Type B pancreatic cell (in vitro differentiated cells): ENCODE results near the gene RAB7A. TPM values are rescaled to one million over a fixed set of nuclear protein-coding genes. Genes with fewer than 3 reads are reported as not detected.

Experiments
- DNase-seq: peaks from one replicate; pipeline ENCODE4 v3.0.0; 2021; ENCODE audit warnings: mixed read lengths; ENCODE audit not compliant: unreplicated experiment; ENCODE audit errors: extremely low spot score
- H3K27ac Mint-ChIP-seq: 2 replicates; pipeline ENCODE4 v1.8.0; 2021; ENCODE audit warnings: mild to moderate bottlenecking, mixed read lengths
- H3K27me3 Mint-ChIP-seq: 2 replicates; pipeline ENCODE4 v1.8.0; 2021; ENCODE audit warnings: mixed read lengths
- H3K36me3 Mint-ChIP-seq: 2 replicates; pipeline ENCODE4 v1.8.0; 2021; ENCODE audit warnings: mixed read lengths
- H3K4me1 Mint-ChIP-seq: one replicate; pipeline ENCODE4 v1.8.0; 2021; ENCODE audit warnings: mixed read lengths; ENCODE audit not compliant: unreplicated experiment
- H3K4me3 Mint-ChIP-seq: 2 replicates; pipeline ENCODE4 v1.8.0; 2021; ENCODE audit warnings: mild to moderate bottlenecking, mixed read lengths
- H3K9me3 Mint-ChIP-seq: 2 replicates; pipeline ENCODE4 v1.8.0; 2021; ENCODE audit warnings: mixed read lengths
- CTCF ChIP-seq: fragments of 200-600 bp; sonication (generic); conservative IDR thresholded peaks from 2 replicates; pipeline ENCODE4 v1.5.0; 2021; ENCODE audit warnings: antibody characterized with exemption, mild to moderate bottlenecking
- total RNA-seq: library from RNA; stranded (reverse); gene quantifications from 2 replicates; pipeline ENCODE4 v1.2.1, GENCODE V29; 2021; ENCODE audit warnings: low replicate concordance

Gene RAB7A
- total RNA-seq, 1 donor from 2014 or later = 157 TPM

- no peak for TF ChIP-seq CTCF
- Mint-ChIP-seq H3K9me3 (no peaks in the 10 kb centered on the region), H3K27me3 (no peaks in the 10 kb centered on the region), H3K27ac (no peak overlapping the region), H3K4me1 (peaks cover 9% of the 10 kb centered on the region), H3K36me3 (no peaks in the 10 kb centered on the region), H3K4me3 (no peak overlapping the region)
- no peak for DNase-seq
These were observed 118.5 kb downstream of the RAB7A start for GRCh38 chr3:128844502-128844901.

- peaks cover 9% of the 10 kb centered on the region for H3K4me1 Mint-ChIP-seq
- H3K36me3 Mint-ChIP-seq = no peaks in the 10 kb centered on the region
- H3K4me3 Mint-ChIP-seq = peak overlapping the region; percentile 78
- H3K27me3 Mint-ChIP-seq = no peaks in the 10 kb centered on the region
- no peak for TF ChIP-seq CTCF
- H3K27ac Mint-ChIP-seq = peak overlapping the region; percentile 78
- no peak for DNase-seq
- H3K9me3 Mint-ChIP-seq = no peaks in the 10 kb centered on the region
These were observed 119.3 kb downstream of the RAB7A start for GRCh38 chr3:128845119-128845777.

GRCh38 chr3:128845778-128846485, 119.9 kb downstream of the RAB7A start:
- peak; percentile 79 for DNase-seq
- TF ChIP-seq CTCF = peak; percentile 76
- Mint-ChIP-seq H3K4me3 (peak overlapping the region; percentile 86), H3K9me3 (no peaks in the 10 kb centered on the region), H3K27me3 (no peaks in the 10 kb centered on the region), H3K4me1 (peaks cover 9% of the 10 kb centered on the region), H3K27ac (peak overlapping the region; percentile 63), H3K36me3 (no peaks in the 10 kb centered on the region)

DNA sequence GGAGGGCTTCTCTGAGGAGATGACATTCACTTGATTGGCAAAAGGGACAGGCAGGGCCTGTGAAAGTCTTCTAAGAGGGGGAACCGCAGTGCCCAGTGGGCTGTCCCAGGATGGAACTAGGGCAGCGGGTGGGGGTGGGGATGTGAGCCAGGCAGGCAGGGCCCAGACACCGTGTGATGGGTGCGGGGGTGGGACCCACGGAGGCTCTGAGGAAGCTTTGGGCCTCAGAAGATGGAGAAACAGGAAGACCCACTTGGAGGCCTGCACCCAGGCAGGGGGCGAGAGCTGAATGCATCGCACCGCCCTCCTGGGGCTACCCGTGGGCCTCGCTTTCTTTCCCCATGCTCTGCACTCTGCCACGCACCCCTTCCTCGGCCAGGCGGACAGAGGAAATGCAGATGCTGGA, 120.5 kb downstream of the RAB7A start:
- no peak for DNase-seq
- Mint-ChIP-seq H3K4me1 (peaks cover 9% of the 10 kb centered on the region), H3K9me3 (no peaks in the 10 kb centered on the region), H3K27ac (no peak overlapping the region), H3K4me3 (peak overlapping the region; percentile 86), H3K36me3 (no peaks in the 10 kb centered on the region), H3K27me3 (no peaks in the 10 kb centered on the region)
- TF ChIP-seq CTCF = no peak

DNA sequence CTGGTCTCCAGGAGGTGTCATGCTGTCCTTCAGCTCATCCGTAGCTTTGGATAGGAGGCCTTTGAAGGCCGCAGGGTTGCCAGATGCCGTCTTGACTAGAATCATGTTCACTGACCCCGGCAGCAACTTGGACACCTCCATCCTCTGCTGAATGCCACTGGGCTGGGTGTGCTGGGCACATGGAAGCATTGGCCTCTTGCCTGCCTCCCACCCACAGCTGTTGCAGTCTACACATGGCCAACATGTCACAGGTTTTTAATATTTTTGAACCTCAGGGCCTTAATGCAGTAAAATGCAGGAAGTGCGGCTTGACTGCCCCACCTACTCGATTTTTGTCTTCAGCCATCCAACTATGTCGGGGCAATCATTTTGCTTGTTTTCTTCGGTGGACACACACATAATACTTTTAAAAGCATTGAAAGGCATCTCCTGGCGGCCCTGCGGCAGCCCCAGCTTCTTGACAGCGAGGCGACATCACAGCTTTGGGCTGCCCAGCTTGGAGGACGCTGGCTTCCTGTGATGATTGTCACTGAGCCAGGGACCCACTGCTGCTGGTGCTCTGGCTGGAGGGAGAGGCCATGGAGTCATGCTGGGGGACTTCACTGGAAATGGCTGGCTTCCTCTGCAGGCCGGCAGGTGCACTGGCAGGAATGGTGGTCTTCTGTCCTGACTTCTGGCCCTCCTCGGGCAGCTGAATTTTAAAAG, 121.8 kb downstream of the RAB7A start:
- H3K36me3 Mint-ChIP-seq = no peaks in the 10 kb centered on the region
- no peak overlapping the region for H3K27ac Mint-ChIP-seq
- H3K9me3 Mint-ChIP-seq = no peaks in the 10 kb centered on the region
- no peak for DNase-seq
- H3K4me1 Mint-ChIP-seq = peaks cover 9% of the 10 kb centered on the region
- no peaks in the 10 kb centered on the region for H3K27me3 Mint-ChIP-seq
- no peak overlapping the region for H3K4me3 Mint-ChIP-seq
- TF ChIP-seq CTCF = no peak
